ENCODE measurements around the gene SLC4A4.

SLC4A4 gene

GRCh38 chr4:71303850-71304249, 35.0 kb upstream of the SLC4A4 start:
- TF ChIP-seq CEBPB (IDR thresholded peaks at IDR 0.05) = no peak
- no peak for TF ChIP-seq RAD21 (IDR thresholded peaks at IDR 0.05; ENCODE audit: low read depth)
- no peak for TF ChIP-seq TCF12 (IDR thresholded peaks at IDR 0.05; ENCODE audit: low read depth)
- TF ChIP-seq MAX (IDR thresholded peaks at IDR 0.05) = no peak
- no peak for TF ChIP-seq EP300 (IDR thresholded peaks at IDR 0.05; ENCODE audit: borderline replicate concordance)
- no peak for TF ChIP-seq NFIC (IDR thresholded peaks at IDR 0.05)
- TF ChIP-seq YY1 (IDR thresholded peaks at IDR 0.05; ENCODE audit: low read depth) = no peak
- no peak for TF ChIP-seq TEAD4 (IDR thresholded peaks at IDR 0.05)
- TF ChIP-seq CREB1 (IDR thresholded peaks at IDR 0.05; ENCODE audit: low read depth) = no peak
- TF ChIP-seq USF1 (IDR thresholded peaks at IDR 0.05) = no peak
- no peak for TF ChIP-seq EGR1 (IDR thresholded peaks at IDR 0.05)

DNA sequence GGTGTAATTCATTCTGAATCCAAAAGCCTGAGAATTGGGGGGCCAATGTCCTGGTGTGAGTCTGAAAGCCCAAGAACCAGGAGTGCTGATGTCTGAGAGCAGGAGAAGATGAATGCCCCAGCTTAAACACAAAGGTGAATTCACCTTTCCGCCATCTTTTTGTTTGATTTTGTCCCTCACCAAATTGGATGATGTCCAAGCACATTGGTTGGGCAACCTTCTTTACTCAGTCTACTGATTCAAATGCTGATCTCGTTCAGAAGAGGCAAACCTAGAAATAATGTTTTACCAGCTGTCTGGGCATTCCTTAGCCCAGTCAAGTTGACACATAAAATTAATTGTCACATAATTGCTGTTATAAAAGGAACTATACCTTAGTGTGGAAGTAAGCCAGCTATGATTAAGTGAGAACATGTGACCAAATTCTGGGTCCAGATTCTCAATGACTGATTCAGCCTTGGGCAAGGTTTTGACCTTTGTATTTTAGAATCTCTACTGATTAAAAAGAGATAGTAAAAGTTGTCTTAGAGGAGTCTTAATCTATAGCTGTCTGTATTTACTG, 34.5 kb upstream of the SLC4A4 start:
- TF ChIP-seq, protein P1, sequence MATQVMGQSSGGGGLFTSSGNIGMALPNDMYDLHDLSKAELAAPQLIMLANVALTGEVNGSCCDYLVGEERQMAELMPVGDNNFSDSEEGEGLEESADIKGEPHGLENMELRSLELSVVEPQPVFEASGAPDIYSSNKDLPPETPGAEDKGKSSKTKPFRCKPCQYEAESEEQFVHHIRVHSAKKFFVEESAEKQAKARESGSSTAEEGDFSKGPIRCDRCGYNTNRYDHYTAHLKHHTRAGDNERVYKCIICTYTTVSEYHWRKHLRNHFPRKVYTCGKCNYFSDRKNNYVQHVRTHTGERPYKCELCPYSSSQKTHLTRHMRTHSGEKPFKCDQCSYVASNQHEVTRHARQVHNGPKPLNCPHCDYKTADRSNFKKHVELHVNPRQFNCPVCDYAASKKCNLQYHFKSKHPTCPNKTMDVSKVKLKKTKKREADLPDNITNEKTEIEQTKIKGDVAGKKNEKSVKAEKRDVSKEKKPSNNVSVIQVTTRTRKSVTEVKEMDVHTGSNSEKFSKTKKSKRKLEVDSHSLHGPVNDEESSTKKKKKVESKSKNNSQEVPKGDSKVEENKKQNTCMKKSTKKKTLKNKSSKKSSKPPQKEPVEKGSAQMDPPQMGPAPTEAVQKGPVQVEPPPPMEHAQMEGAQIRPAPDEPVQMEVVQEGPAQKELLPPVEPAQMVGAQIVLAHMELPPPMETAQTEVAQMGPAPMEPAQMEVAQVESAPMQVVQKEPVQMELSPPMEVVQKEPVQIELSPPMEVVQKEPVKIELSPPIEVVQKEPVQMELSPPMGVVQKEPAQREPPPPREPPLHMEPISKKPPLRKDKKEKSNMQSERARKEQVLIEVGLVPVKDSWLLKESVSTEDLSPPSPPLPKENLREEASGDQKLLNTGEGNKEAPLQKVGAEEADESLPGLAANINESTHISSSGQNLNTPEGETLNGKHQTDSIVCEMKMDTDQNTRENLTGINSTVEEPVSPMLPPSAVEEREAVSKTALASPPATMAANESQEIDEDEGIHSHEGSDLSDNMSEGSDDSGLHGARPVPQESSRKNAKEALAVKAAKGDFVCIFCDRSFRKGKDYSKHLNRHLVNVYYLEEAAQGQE (IDR thresholded peaks at IDR 0.05; ENCODE audit: low read depth) = no peak
- no peak for TF ChIP-seq CEBPB (IDR thresholded peaks at IDR 0.05)

GRCh38 chr4:71307729-71308128, 31.1 kb upstream of the SLC4A4 start:
- TF ChIP-seq NFIC (IDR thresholded peaks at IDR 0.05) (no peak), ZBTB7A (IDR thresholded peaks at IDR 0.05; ENCODE audit: low read depth) (no peak), TAF1 (IDR thresholded peaks at IDR 0.05; ENCODE audit: low read depth) (no peak), EP300 (IDR thresholded peaks at IDR 0.05; ENCODE audit: borderline replicate concordance) (no peak), RAD21 (IDR thresholded peaks at IDR 0.05; ENCODE audit: low read depth) (no peak), FOXM1 (IDR thresholded peaks at IDR 0.05; ENCODE audit: borderline replicate concordance, low read depth) (no peak), TCF12 (IDR thresholded peaks at IDR 0.05; ENCODE audit: low read depth) (no peak), CEBPB (IDR thresholded peaks at IDR 0.05) (no peak), CREB1 (IDR thresholded peaks at IDR 0.05; ENCODE audit: low read depth) (no peak), YY1 (IDR thresholded peaks at IDR 0.05; ENCODE audit: low read depth) (no peak), USF1 (IDR thresholded peaks at IDR 0.05) (no peak), EGR1 (IDR thresholded peaks at IDR 0.05) (no peak), MAX (IDR thresholded peaks at IDR 0.05) (no peak), TEAD4 (IDR thresholded peaks at IDR 0.05) (no peak)
- TF ChIP-seq, protein P1 (IDR thresholded peaks at IDR 0.05; ENCODE audit: low read depth) = no peak

DNA sequence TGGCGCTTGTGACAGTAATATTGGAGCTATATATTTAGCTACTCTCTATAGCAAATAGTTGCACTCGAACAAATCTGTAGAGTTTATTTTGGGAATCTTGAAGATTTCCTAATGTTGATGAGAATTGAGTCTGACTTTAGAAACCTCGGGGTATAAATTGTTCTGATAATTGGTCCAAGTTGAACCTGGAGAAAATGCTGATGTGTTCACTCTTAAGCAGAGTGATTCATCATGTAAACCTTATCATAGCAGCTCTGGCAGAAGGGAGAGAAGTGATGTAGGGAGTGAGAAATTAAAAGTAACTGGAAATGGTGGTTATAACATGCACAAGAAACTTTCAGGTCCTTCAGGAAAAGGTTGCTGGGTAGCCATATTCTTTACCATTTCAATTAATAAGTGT, 16.4 kb upstream of the SLC4A4 start:
- TF ChIP-seq, protein P1 (IDR thresholded peaks at IDR 0.05; ENCODE audit: low read depth) = no peak
- TF ChIP-seq ZBTB7A (IDR thresholded peaks at IDR 0.05; ENCODE audit: low read depth) (no peak), TAF1 (IDR thresholded peaks at IDR 0.05; ENCODE audit: low read depth) (no peak), RAD21 (IDR thresholded peaks at IDR 0.05; ENCODE audit: low read depth) (no peak), CREB1 (IDR thresholded peaks at IDR 0.05; ENCODE audit: low read depth) (no peak), NFIC (IDR thresholded peaks at IDR 0.05) (no peak), EP300 (IDR thresholded peaks at IDR 0.05; ENCODE audit: borderline replicate concordance) (no peak), MAX (IDR thresholded peaks at IDR 0.05) (no peak), TCF12 (IDR thresholded peaks at IDR 0.05; ENCODE audit: low read depth) (no peak), FOXM1 (IDR thresholded peaks at IDR 0.05; ENCODE audit: borderline replicate concordance, low read depth) (no peak), CEBPB (IDR thresholded peaks at IDR 0.05) (no peak), YY1 (IDR thresholded peaks at IDR 0.05; ENCODE audit: low read depth) (no peak), USF1 (IDR thresholded peaks at IDR 0.05) (no peak), EGR1 (IDR thresholded peaks at IDR 0.05) (no peak), TEAD4 (IDR thresholded peaks at IDR 0.05) (no peak)
